ENCODE measurements around the gene OSBPL6. TPM values are rescaled to one million over a fixed set of nuclear protein-coding genes. Genes with fewer than 3 reads are reported as not detected.
A peak's percentile ranks its signal among the peaks of the same experiment; 100 is the strongest.

The OSBPL6 gene
- total and polyA plus RNA-seq, 4 donors = 1.3 to 3.3 (median 2.2) TPM

DNA sequence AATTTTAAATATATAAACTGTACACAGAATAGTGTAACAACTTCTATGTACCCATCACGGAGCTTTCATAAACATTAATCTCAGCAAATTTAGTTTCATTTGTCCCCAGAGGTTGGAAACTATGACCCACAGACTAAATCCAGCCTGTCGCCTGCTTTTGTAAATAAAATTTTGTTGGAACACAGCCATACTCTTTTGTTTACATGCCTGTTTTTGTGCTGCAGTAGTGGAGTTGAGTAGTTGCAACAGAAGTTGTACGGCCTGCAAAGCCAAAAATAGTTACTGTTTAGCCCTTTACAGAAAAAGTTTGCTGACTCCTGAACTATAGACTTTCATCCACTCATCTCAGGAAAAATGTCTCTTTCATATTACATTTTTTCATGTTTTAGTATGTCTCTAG, 42.3 kb upstream of the OSBPL6 start (continued):
- TF ChIP-seq, protein P1, sequence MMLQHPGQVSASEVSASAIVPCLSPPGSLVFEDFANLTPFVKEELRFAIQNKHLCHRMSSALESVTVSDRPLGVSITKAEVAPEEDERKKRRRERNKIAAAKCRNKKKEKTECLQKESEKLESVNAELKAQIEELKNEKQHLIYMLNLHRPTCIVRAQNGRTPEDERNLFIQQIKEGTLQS (IDR thresholded peaks at IDR 0.05) = peak; percentile 91
- TF ChIP-seq YY1 (IDR thresholded peaks at IDR 0.05) = peak; percentile 54
- peak; percentile 89 for TF ChIP-seq SP1 (IDR thresholded peaks at IDR 0.05)
- TF ChIP-seq JUND (IDR thresholded peaks at IDR 0.05) = peak; percentile 98 to 99
- TF ChIP-seq, protein P2, sequence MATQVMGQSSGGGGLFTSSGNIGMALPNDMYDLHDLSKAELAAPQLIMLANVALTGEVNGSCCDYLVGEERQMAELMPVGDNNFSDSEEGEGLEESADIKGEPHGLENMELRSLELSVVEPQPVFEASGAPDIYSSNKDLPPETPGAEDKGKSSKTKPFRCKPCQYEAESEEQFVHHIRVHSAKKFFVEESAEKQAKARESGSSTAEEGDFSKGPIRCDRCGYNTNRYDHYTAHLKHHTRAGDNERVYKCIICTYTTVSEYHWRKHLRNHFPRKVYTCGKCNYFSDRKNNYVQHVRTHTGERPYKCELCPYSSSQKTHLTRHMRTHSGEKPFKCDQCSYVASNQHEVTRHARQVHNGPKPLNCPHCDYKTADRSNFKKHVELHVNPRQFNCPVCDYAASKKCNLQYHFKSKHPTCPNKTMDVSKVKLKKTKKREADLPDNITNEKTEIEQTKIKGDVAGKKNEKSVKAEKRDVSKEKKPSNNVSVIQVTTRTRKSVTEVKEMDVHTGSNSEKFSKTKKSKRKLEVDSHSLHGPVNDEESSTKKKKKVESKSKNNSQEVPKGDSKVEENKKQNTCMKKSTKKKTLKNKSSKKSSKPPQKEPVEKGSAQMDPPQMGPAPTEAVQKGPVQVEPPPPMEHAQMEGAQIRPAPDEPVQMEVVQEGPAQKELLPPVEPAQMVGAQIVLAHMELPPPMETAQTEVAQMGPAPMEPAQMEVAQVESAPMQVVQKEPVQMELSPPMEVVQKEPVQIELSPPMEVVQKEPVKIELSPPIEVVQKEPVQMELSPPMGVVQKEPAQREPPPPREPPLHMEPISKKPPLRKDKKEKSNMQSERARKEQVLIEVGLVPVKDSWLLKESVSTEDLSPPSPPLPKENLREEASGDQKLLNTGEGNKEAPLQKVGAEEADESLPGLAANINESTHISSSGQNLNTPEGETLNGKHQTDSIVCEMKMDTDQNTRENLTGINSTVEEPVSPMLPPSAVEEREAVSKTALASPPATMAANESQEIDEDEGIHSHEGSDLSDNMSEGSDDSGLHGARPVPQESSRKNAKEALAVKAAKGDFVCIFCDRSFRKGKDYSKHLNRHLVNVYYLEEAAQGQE (IDR thresholded peaks at IDR 0.05) = peak; percentile 68
- TF ChIP-seq NR2F2 (IDR thresholded peaks at IDR 0.05) = peak; percentile 69
- TF ChIP-seq HNF4G (IDR thresholded peaks at IDR 0.05) = peak; percentile 34

DNA sequence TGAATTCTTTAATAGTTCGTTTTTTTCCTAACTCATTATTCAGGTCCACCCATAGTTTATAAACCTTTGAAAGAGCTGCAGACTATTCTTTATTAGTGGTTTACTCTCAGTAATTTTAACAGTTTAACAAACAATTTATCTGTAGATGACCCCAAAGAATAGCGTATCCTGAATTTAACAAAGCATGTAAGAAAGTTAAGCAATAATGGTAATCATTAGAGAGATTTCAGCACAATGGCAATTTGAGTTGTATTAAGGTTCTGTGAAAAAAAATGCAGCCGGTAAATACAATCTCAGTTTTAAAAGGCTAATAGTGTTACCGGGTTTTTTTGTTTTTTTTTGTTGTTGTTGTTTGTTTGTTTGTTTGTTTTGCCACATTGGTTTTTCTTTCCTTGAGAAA, 41.8 kb upstream of the OSBPL6 start:
- H3K4me3 ChIP-seq (ENCODE audit: low read depth in 1 of 3, low read length in 3 of 3) = peak overlapping the region in 1 of 3 donors; percentile 23

More for the DNA sequence above, 41.8 kb upstream of the OSBPL6 start:
- 24% methylated on average over 4 of the region's 4 CpGs for WGBS
- Histone ChIP-seq H3K4me1 (ENCODE audit: control insufficient read depth in 4 of 4, insufficient read depth in 4 of 4, low read length in 3 of 4) (peaks cover 0 to 12% (median 8%) of the 10 kb centered on the region in 4 donors), H3K9ac (ENCODE audit: low read depth in 1 of 2, low read length in 2 of 2) (peak overlapping the region in 1 of 2 donors; percentile 85), H3K9me3 (ENCODE audit: control insufficient read depth in 4 of 4, low read length in 3 of 4) (no peaks in the 10 kb centered on the region), H3K27ac (ENCODE audit: low read depth in 1 of 2, low read length in 2 of 2) (peak overlapping the region; percentile 79 to 86), H3K36me3 (ENCODE audit: control insufficient read depth in 4 of 4, insufficient read depth in 3 of 4, low read depth in 1 of 4, low read length in 3 of 4) (no peaks in the 10 kb centered on the region), H3K27me3 (ENCODE audit: control insufficient read depth in 4 of 4, insufficient read depth in 4 of 4, low read length in 3 of 4) (no peaks in the 10 kb centered on the region)
- TF ChIP-seq EGR1 (IDR thresholded peaks at IDR 0.05; ENCODE audit: low read depth in 2 of 2) = no peak
- TF ChIP-seq SP1 (IDR thresholded peaks at IDR 0.05) = no peak
- TF ChIP-seq, protein P1 (IDR thresholded peaks at IDR 0.05) = no peak
- TF ChIP-seq, protein P2 (IDR thresholded peaks at IDR 0.05) = no peak
- no peak for TF ChIP-seq YY1 (IDR thresholded peaks at IDR 0.05)
- TF ChIP-seq, protein P3, sequence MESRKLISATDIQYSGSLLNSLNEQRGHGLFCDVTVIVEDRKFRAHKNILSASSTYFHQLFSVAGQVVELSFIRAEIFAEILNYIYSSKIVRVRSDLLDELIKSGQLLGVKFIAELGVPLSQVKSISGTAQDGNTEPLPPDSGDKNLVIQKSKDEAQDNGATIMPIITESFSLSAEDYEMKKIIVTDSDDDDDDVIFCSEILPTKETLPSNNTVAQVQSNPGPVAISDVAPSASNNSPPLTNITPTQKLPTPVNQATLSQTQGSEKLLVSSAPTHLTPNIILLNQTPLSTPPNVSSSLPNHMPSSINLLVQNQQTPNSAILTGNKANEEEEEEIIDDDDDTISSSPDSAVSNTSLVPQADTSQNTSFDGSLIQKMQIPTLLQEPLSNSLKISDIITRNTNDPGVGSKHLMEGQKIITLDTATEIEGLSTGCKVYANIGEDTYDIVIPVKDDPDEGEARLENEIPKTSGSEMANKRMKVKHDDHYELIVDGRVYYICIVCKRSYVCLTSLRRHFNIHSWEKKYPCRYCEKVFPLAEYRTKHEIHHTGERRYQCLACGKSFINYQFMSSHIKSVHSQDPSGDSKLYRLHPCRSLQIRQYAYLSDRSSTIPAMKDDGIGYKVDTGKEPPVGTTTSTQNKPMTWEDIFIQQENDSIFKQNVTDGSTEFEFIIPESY (IDR thresholded peaks at IDR 0.05) = no peak
- no peak for TF ChIP-seq HNF4G (IDR thresholded peaks at IDR 0.05)
- TF ChIP-seq JUND (IDR thresholded peaks at IDR 0.05) = no peak
- no peak for TF ChIP-seq HNF4A (conservative IDR thresholded peaks at IDR 0.05)
- TF ChIP-seq RXRA (IDR thresholded peaks at IDR 0.05) = no peak
- TF ChIP-seq, protein P4, sequence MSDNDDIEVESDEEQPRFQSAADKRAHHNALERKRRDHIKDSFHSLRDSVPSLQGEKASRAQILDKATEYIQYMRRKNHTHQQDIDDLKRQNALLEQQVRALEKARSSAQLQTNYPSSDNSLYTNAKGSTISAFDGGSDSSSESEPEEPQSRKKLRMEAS (IDR thresholded peaks at IDR 0.05) = no peak
- TF ChIP-seq FOXA2 (IDR thresholded peaks at IDR 0.05) = no peak
- TF ChIP-seq NR2F2 (IDR thresholded peaks at IDR 0.05) = no peak
- DNase-seq (ENCODE audit: low spot score) = no peak

Data from liver (tissue), 9 donors.